Activated T-helper 1 cell treated with anti-CD3 and anti-CD28 coated beads, Interleukin-2, amount 50 U/mL, for 16 hours (primary cell): ENCODE results near the gene PCDH15.

Experiments
- DNase-seq, 2 donors: peaks; one replicate each; pipeline ENCODE4 v3.0.0-alpha.2; 2020; ENCODE audit warnings: low read depth in 1 of 2, low spot score in 1 of 2

The PCDH15 gene

GRCh38 chr10:54800741-54801421 is at the start of gene PCDH15:
Gene PCDH15, minus strand, starts transcription at chr10:54801231. Its CDS starts 136,969 bp downstream, at chr10:54664262.
- DNase-seq: no peak

- DNase-seq: no peak
Measured at GRCh38 chr10:54843932-54844331, 42.9 kb upstream of the PCDH15 start.

- no peak for DNase-seq
Measured at GRCh38 chr10:54843085-54843646, 42.1 kb upstream of the PCDH15 start.

GRCh38 chr10:54837479-54837878 is 36.4 kb upstream of the PCDH15 start:
- DNase-seq: no peak

GRCh38 chr10:54833029-54833428 is 32.0 kb upstream of the PCDH15 start:
- no peak for DNase-seq

- no peak for DNase-seq
Measured at GRCh38 chr10:54826994-54827560, 26.0 kb upstream of the PCDH15 start.

- DNase-seq: no peak
Measured at GRCh38 chr10:54815583-54815982, 14.6 kb upstream of the PCDH15 start.

GRCh38 chr10:54808186-54808935 is 7.3 kb upstream of the PCDH15 start:
- no peak for DNase-seq

GRCh38 chr10:54799506-54799905 is 1.5 kb downstream of the PCDH15 start:
- DNase-seq: no peak

- no peak for DNase-seq
Measured at GRCh38 chr10:54797636-54798321, 3.3 kb downstream of the PCDH15 start.

GRCh38 chr10:54796881-54797280 is 4.2 kb downstream of the PCDH15 start:
- DNase-seq: no peak

- DNase-seq: no peak
Measured at GRCh38 chr10:54776622-54777021, 24.4 kb downstream of the PCDH15 start.

GRCh38 chr10:54772468-54773122 is 28.4 kb downstream of the PCDH15 start:
- no peak for DNase-seq

GRCh38 chr10:54769051-54769450 is 32.0 kb downstream of the PCDH15 start:
- no peak for DNase-seq

GRCh38 chr10:54758791-54759190 is 42.2 kb downstream of the PCDH15 start:
- DNase-seq: no peak

GRCh38 chr10:54749623-54750022 is 51.4 kb downstream of the PCDH15 start:
- no peak for DNase-seq

- DNase-seq: no peak
Measured at GRCh38 chr10:54745436-54745835, 55.6 kb downstream of the PCDH15 start.

GRCh38 chr10:54742416-54742815 is 58.6 kb downstream of the PCDH15 start:
- no peak for DNase-seq

- no peak for DNase-seq
Measured at GRCh38 chr10:54728511-54728910, 72.5 kb downstream of the PCDH15 start.

- no peak for DNase-seq
Measured at GRCh38 chr10:54722075-54722474, 79.0 kb downstream of the PCDH15 start.

- no peak for DNase-seq
Measured at GRCh38 chr10:54710918-54711317, 90.1 kb downstream of the PCDH15 start.
